GM10248 (cell line): ENCODE results near the gene ZNF816.
A peak's percentile ranks its signal among the peaks of the same experiment; 100 is the strongest.

Experiments
- CTCF ChIA-PET: fragments of 300-600 bp; sonication (Branson Sonifier 250); formaldehyde crosslinking; extraction: SDS; loops from one replicate; lab custom pipeline; 2021; ENCODE audit warnings: antibody characterized with exemption; lab: Yijun Ruan, JAX
- POLR2A ChIA-PET: fragments of 350-650 bp; sonication (Branson Sonifier 250); formaldehyde crosslinking; extraction: SDS; loops from one replicate; lab custom pipeline; 2020; ENCODE audit warnings: antibody characterized with exemption; lab: Yijun Ruan, JAX
- DNase-seq: peaks from one replicate; pipeline ENCODE4 v3.0.0; 2012; ENCODE audit errors: extremely low spot score
- CTCF ChIP-seq: IDR thresholded peaks from 2 replicates; pipeline ENCODE4 v1.5.1; 2012; ENCODE audit warnings: mild to moderate bottlenecking, low read depth; ENCODE audit errors: extremely low read depth, missing control alignments, control extremely low read depth

The ZNF816 gene

GRCh38 chr19:52963247-52963618, 552 bp upstream of the ZNF816 start:
- peak; percentile 17 for DNase-seq
- no peak for TF ChIP-seq CTCF
- POLR2A ChIA-PET = interaction anchor here (0.7 kb wide), 1 partner anchor 14 kb away, joined by 3 read pairs; no protein-coding TSS in a partner anchor
- CTCF ChIA-PET = interaction anchor here (1.4 to 2.0 kb wide), 2 partner anchors 11 to 462 kb away, joined by 3 to 4 read pairs; no protein-coding TSS in a partner anchor

- ChIA-PET POLR2A (no interaction called here), CTCF (interaction anchor here (3.2 kb wide), 1 partner anchor 16 kb away, joined by 11 read pairs; no protein-coding TSS in a partner anchor)
- TF ChIP-seq CTCF = no peak
- no peak for DNase-seq
Observed at GRCh38 chr19:52961981-52962380, 700 bp downstream of the ZNF816 start.

- no peak for TF ChIP-seq CTCF
- DNase-seq = no peak
- ChIA-PET CTCF (interaction anchor here (3.2 kb wide), 1 partner anchor 13 kb away, joined by 11 read pairs; no protein-coding TSS in a partner anchor), POLR2A (no interaction called here)
Observed at GRCh38 chr19:52959613-52960295, 2.9 kb downstream of the ZNF816 start.

GRCh38 chr19:52957591-52957990, 5.1 kb downstream of the ZNF816 start:
- TF ChIP-seq CTCF = no peak

GRCh38 chr19:52956917-52957316, 5.8 kb downstream of the ZNF816 start:
- no peak for TF ChIP-seq CTCF
- no peak for DNase-seq
- POLR2A ChIA-PET = no interaction called here
- CTCF ChIA-PET = no interaction called here

More at GRCh38 chr19:52957591-52957990, 5.1 kb downstream of the ZNF816 start:
- no peak for DNase-seq
- CTCF ChIA-PET = no interaction called here
- POLR2A ChIA-PET = no interaction called here

GRCh38 chr19:52949422-52949821, 13.3 kb downstream of the ZNF816 start:
- TF ChIP-seq CTCF = no peak
- DNase-seq = no peak
- POLR2A ChIA-PET = interaction anchor here (0.6 kb wide), 1 partner anchor 13 kb away, joined by 3 read pairs; the partner anchor contains the start of gene ZNF816
- CTCF ChIA-PET = no interaction called here
